ENCODE data around the gene FN1. TPM values are rescaled to one million over a fixed set of nuclear protein-coding genes. Genes with fewer than 3 reads are reported as not detected.

FN1 gene
- total RNA-seq, 4 donors from 2014 or later, result 89.6 to 220 (median 177) TPM

DNA sequence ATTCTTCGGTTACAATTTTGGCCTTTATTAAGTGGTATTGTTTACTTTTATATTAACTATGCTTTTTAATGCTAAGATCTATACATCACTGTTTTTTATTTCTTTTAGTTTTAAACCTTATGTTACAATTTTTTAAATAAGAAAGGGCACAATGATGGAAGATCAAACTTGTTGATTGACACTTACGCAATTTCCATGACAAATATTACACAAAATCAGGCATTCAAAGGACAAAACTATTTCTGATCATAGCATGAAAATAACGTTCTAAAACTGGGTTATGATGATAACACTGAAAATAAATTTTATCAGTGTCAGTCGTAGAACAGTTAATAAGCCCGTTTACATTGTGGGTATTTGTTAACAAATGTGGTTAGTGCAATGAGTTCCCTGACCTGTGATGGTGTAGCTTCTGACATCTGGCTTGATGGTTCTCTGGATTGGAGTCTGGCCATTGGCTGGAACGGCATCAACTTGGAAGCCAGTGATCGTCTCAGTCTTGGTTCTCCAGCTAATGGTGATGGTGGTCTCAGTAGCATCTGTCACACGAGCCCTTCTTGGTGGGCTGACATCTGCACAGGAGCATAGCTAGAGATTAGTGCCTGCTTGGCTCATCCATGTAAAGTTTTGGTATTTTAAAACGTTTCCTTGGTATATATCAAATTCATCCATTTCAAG, 59.6 kb downstream of the FN1 start:
- no peak for ATAC-seq (ENCODE audit: low FRiP score)
- no peak for TF ChIP-seq CTCF (IDR thresholded peaks at IDR 0.05)
- DNase-seq (ENCODE audit: low spot score), result no peak

GRCh38 chr2:215375467-215375830, 60.4 kb downstream of the FN1 start:
- ATAC-seq (ENCODE audit: low FRiP score) (no peak), DNase-seq (ENCODE audit: low spot score) (no peak)
- TF ChIP-seq CTCF (IDR thresholded peaks at IDR 0.05), result no peak

DNA sequence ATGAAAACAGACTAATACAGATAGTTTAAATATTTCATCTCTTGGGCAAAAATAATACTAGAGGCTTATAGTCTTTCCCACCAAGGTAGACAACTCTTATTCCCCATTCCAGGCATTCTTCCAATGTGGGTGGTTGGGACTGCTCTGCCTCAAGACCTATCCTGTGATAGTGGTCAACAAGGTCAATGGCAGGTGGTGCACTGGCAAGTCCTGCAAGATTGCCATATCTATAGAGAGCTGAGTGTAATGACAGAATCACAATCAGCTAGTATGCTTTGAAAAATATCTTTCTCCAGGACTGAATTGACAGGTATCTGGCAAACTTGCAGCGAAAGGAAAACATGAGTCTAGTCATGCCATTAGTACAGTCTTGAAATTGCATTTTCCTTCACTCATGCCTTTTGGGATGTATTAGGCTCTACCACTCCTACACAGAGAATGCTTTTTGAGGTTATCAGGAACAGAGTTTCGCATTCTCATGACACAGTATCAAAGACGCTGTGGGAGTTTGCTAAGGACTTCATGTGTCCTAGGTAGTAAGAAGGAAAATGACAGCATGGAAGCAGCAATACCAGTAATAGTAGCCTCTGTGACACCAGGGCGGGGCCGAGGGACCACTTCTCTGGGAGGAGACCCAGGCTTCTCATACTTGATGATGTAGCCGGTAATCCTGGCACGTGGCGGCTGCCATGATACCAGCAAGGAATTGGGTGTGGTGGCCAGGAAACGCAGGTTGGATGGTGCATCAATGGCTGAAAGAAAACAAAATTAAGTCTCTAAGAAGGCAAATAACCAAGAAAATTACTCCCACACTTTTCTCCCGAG, 61.0 kb downstream of the FN1 start:
- DNase-seq (ENCODE audit: low spot score), result no peak
- TF ChIP-seq CTCF (IDR thresholded peaks at IDR 0.05), result no peak
- ATAC-seq (ENCODE audit: low FRiP score), result no peak

- TF ChIP-seq CTCF (IDR thresholded peaks at IDR 0.05), result no peak
Measured at GRCh38 chr2:215374002-215374401, 61.9 kb downstream of the FN1 start.

DNA sequence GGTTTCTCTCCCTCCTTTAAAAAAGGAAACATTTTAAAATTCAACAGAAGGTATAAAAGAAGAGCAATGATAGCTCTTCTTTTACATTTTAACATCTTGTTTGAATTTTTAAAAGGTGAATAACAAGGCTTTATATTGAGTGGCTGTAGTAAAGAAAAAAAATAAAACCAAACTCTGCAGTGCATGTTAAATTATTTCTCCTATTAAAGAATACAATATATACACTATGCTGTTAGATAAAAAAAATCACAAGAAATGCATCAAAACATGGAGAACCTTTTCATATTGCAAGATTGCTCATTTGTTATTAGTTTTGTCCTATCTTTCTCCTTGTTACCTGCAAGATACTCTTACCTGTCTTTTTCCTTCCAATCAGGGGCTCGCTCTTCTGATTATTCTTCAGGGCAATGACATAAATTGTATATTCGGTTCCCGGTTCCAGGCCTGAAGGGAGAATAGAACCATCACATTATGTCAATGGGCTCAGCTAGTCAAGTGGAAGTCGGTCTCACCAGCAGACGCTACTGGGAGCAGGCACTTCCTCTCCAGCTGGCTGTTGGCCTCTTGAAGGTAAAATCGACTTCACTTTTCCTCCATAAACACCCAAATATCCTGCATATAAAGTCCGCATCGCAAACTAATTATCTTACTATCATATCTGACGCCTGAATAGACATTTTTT, 62.8 kb downstream of the FN1 start:
- no peak for TF ChIP-seq CTCF (IDR thresholded peaks at IDR 0.05)
- DNase-seq (ENCODE audit: low spot score) (no peak), ATAC-seq (ENCODE audit: low FRiP score) (no peak)

More at GRCh38 chr2:215374002-215374401, 61.9 kb downstream of the FN1 start:
- no peak for ATAC-seq (ENCODE audit: low FRiP score)
- no peak for DNase-seq (ENCODE audit: low spot score)

DNA sequence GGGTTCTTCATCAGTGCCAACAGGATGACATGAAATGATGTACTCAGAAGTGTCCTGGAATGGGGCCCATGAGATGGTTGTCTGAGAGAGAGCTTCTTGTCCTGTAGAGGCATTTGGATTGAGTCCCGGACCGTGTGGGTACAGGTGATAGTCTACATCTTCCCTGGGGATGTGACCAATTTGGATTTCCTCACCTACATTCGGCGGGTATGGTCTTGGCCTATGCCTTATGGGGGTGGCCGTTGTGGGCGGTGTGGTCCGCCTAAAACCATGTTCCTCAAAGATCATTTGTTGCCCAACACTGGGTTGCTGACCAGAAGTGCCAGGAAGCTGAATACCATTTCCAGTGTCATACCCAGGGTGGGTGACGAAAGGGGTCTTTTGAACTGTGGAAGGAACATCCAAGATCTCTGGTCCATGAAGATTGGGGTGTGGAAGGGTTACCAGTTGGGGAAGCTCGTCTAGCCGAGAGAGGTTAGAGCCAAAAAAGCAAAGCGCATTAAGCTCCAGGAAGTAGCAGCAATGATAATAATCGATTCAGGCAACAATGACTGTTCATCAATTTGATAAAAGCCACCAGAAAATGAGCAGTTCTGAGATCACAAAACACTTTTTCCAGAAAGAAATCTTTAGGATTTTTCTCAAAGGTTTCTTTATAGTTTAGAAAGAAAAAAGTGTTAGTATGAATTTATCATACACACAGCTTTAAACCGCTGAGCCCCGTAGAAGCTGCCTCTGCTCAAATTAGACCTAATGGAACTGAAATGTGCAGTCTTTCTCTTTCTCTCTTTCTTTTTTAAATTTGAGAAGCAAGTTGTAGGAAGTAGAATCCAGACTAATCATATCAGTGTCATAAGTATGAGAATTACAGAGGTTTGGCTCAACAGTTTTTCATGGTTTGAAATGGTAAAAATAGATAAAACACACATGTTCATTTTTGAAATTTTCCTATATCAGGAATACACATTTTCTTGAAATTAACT, 63.7 kb downstream of the FN1 start:
- ATAC-seq (ENCODE audit: low FRiP score) (no peak), DNase-seq (ENCODE audit: low spot score) (no peak)
- TF ChIP-seq CTCF (IDR thresholded peaks at IDR 0.05), result no peak

Data from omental fat pad (tissue), 4 donors.